Measurements from ENCODE around the gene GADD45G.

The GADD45G gene

DNA sequence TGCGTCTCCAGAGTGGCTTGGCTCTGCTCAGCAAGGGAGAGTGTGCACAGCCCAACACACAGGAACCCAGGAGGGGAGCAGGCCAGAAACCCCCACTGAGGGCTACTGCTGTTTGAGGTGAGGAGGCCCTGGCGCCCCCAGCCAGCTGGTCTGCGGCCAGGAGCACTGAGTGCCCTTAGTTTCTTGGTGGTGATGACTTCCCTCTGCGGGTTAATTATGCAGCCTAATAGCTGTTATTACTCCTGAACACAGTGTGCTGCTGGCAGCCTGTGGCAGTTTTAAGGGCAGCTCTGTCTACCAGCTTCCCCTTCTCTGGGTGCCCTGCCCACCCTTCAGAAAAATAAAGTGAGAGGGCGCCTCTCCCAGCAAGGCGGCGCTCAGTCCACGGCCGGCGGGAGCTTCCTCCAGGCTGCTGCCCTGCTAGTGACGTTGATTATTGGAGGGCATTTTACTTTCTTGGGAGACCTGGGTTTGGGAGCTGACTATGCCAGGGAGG lies 19.2 kb downstream of the GADD45G start:
- Histone ChIP-seq H3K4me2 (no peak overlapping the region), H2AFZ (ENCODE audit: low read depth) (no peak overlapping the region), H3K9ac (no peak overlapping the region), H3K27ac (no peak overlapping the region), H3K4me3 (IDR thresholded peaks at IDR 0.05; ENCODE audit: insufficient read depth, low read depth, low read length) (no peak overlapping the region), H3K4me1 (ENCODE audit: low read depth, poor library complexity, severe bottlenecking) (no peaks in the 10 kb centered on the region), H4K20me1 (ENCODE audit: insufficient read depth) (no peaks in the 10 kb centered on the region), H3K36me3 (ENCODE audit: insufficient read depth) (no peaks in the 10 kb centered on the region), H3K27me3 (ENCODE audit: insufficient read depth, low read depth) (no peaks in the 10 kb centered on the region), H3K79me2 (ENCODE audit: insufficient read depth, low read depth) (no peaks in the 10 kb centered on the region)
- no peak for TF ChIP-seq CTCF (conservative IDR thresholded peaks at IDR 0.05; ENCODE audit: low read depth, low read length)

GRCh38 chr9:89625721-89626687 lies 21.2 kb downstream of the GADD45G start:
- H3K27ac ChIP-seq: no peak overlapping the region
- H3K27me3 ChIP-seq (ENCODE audit: insufficient read depth, low read depth): no peaks in the 10 kb centered on the region
- no peak overlapping the region for H3K4me3 ChIP-seq (IDR thresholded peaks at IDR 0.05; ENCODE audit: insufficient read depth, low read depth, low read length)
- no peak for TF ChIP-seq CTCF (conservative IDR thresholded peaks at IDR 0.05; ENCODE audit: low read depth, low read length)
- no peak overlapping the region for H3K4me2 ChIP-seq
- no peaks in the 10 kb centered on the region for H3K4me1 ChIP-seq (ENCODE audit: low read depth, poor library complexity, severe bottlenecking)
- no peaks in the 10 kb centered on the region for H4K20me1 ChIP-seq (ENCODE audit: insufficient read depth)
- H3K9ac ChIP-seq: no peak overlapping the region
- H2AFZ ChIP-seq (ENCODE audit: low read depth): no peak overlapping the region
- H3K79me2 ChIP-seq (ENCODE audit: insufficient read depth, low read depth): no peaks in the 10 kb centered on the region
- no peaks in the 10 kb centered on the region for H3K36me3 ChIP-seq (ENCODE audit: insufficient read depth)

DNA sequence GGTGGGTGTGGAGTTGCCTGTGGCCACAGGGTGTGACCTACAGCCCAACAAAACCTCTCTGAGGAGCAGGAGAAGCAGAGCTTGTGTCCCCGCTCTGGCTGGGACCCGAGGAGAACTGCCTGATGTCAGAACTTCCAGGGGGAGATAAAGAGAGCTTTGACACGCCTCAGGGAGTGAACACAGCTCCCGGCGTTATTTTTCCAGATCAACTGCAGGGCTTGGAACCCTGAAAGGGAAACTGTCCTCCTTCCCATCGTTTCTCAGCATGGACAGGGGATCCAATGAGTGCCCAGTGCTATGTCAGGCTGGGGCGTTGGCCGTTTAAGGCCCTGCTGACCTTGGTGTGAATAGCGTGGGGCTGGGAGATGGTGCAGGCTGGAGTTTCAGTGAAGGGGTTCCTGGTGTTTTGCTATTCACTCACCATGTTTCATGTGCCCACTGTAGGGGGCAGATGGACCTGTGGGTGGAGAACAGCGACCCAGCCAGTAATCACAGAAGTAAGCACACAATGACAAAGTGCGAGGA lies 22.0 kb downstream of the GADD45G start:
- Histone ChIP-seq H3K9ac (no peak overlapping the region), H3K4me2 (no peak overlapping the region), H3K79me2 (ENCODE audit: insufficient read depth, low read depth) (no peaks in the 10 kb centered on the region), H2AFZ (ENCODE audit: low read depth) (no peak overlapping the region), H3K4me3 (IDR thresholded peaks at IDR 0.05; ENCODE audit: insufficient read depth, low read depth, low read length) (no peak overlapping the region), H3K36me3 (ENCODE audit: insufficient read depth) (no peaks in the 10 kb centered on the region), H3K27me3 (ENCODE audit: insufficient read depth, low read depth) (no peaks in the 10 kb centered on the region), H3K4me1 (ENCODE audit: low read depth, poor library complexity, severe bottlenecking) (no peaks in the 10 kb centered on the region), H4K20me1 (ENCODE audit: insufficient read depth) (no peaks in the 10 kb centered on the region), H3K27ac (no peak overlapping the region)
- TF ChIP-seq CTCF (conservative IDR thresholded peaks at IDR 0.05; ENCODE audit: low read depth, low read length): no peak

- H4K20me1 ChIP-seq (ENCODE audit: insufficient read depth): no peaks in the 10 kb centered on the region
- H3K27ac ChIP-seq: no peak overlapping the region
- H3K36me3 ChIP-seq (ENCODE audit: insufficient read depth): no peaks in the 10 kb centered on the region
- no peaks in the 10 kb centered on the region for H3K27me3 ChIP-seq (ENCODE audit: insufficient read depth, low read depth)
- H3K4me2 ChIP-seq: no peak overlapping the region
- H3K79me2 ChIP-seq (ENCODE audit: insufficient read depth, low read depth): no peaks in the 10 kb centered on the region
- no peak overlapping the region for H3K9ac ChIP-seq
- TF ChIP-seq CTCF (conservative IDR thresholded peaks at IDR 0.05; ENCODE audit: low read depth, low read length): no peak
- H3K4me3 ChIP-seq (IDR thresholded peaks at IDR 0.05; ENCODE audit: insufficient read depth, low read depth, low read length): no peak overlapping the region
- no peaks in the 10 kb centered on the region for H3K4me1 ChIP-seq (ENCODE audit: low read depth, poor library complexity, severe bottlenecking)
- no peak overlapping the region for H2AFZ ChIP-seq (ENCODE audit: low read depth)
These were observed 23.8 kb downstream of the GADD45G start for GRCh38 chr9:89628601-89629000.
